T-helper 17 cell (primary cell): ENCODE results near the gene SALL4. TPM values are rescaled to one million over a fixed set of nuclear protein-coding genes. Genes with fewer than 3 reads are reported as not detected.

Experiments used
- ATAC-seq: fragments of 150-1000 bp; cut with Tn5 transposase; 2 replicates; pipeline ENCODE4 v1.10.0; 2021; ENCODE audit warnings: mild to moderate bottlenecking, moderate library complexity
- DNase-seq, 3 donors: peaks; one replicate each; pipeline versions ENCODE4 v3.0.0 to v3.0.0-alpha.2; 2020 to 2021
- H3K9me3 ChIP-seq: one replicate; pipeline ENCODE4 v1.7.0; 2013; ENCODE audit warnings: low read length, mild to moderate bottlenecking; ENCODE audit not compliant: control insufficient read depth, poor library complexity, severe bottlenecking
- H3K27ac Mint-ChIP-seq: one replicate; pipeline ENCODE4 v1.8.0; 2022; ENCODE audit warnings: mild to moderate bottlenecking, moderate library complexity, mixed read lengths
- H3K27me3 Mint-ChIP-seq: one replicate; pipeline ENCODE4 v1.8.0; 2022; ENCODE audit warnings: mixed read lengths
- H3K36me3 Mint-ChIP-seq: one replicate; pipeline ENCODE4 v1.8.0; 2022; ENCODE audit warnings: low read depth, mixed read lengths
- H3K4me1 Mint-ChIP-seq: one replicate; pipeline ENCODE4 v1.8.0; 2022; ENCODE audit warnings: mild to moderate bottlenecking, mixed read lengths
- H3K4me3 Mint-ChIP-seq: one replicate; pipeline ENCODE4 v1.8.0; 2022; ENCODE audit warnings: mild to moderate bottlenecking, moderate library complexity, mixed read lengths
- total RNA-seq, 4 donors: library from RNA in 2 of 4; stranded (reverse) in 2 of 4; gene quantifications; one replicate each; pipeline ENCODE4 v1.2.3 and lab custom pipeline; 2022 to 2026

SALL4 gene
- total RNA-seq, 2 donors from 2014 or later: 0.16 to 0.32 TPM

- no peak for ATAC-seq
- no peak for DNase-seq
- peaks cover 31% of the 10 kb centered on the region for H3K27me3 Mint-ChIP-seq
- H3K4me3 Mint-ChIP-seq: no peak overlapping the region
- H3K36me3 Mint-ChIP-seq: no peaks in the 10 kb centered on the region
- peaks cover 5% of the 10 kb centered on the region for H3K4me1 Mint-ChIP-seq
- H3K27ac Mint-ChIP-seq: no peak overlapping the region
- H3K9me3 ChIP-seq: no peaks in the 10 kb centered on the region
Observed at GRCh38 chr20:51735728-51736600, 66.4 kb downstream of the SALL4 start.

DNA sequence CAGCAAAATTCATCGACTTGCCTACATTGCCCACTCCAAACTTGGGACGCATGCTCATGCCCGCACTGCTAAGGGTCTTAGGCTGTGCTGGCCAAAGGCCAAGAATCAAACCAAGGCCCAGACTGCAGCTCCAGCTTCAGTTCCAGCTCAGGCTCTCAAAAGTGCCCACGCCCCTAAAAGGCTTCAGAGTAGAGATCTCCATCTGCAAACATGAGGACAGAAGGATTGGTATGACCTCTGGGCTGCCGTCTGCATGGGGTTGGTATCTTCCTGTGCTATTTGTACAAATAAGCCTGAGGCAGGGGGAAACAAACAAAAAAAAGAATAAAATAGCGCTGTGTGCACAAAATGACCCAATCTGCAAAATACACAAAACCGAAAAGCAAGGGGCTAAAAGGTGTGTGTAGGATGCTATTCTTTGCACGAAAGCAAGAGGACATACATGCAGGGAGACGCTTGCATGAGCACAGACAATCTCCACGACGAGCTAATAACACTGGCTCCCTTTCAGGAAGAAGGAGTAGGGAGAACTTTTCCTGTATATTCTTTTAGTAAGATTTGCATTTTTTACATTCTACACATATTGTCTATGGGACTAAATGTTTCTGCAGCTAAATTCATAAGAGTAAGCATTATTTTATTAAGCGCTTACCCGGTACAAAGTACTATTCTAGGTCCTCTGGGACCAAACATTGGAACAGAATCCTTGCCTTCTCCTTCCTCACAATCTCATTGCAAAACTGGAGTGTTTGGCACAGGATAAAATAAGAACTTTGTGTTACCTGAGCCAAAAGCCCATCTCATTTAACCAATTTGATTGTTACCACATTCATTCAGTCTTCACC lies 67.2 kb downstream of the SALL4 start:
- Mint-ChIP-seq H3K27me3 (peaks cover 31% of the 10 kb centered on the region), H3K27ac (no peak overlapping the region), H3K4me1 (peaks cover 5% of the 10 kb centered on the region), H3K4me3 (no peak overlapping the region), H3K36me3 (no peaks in the 10 kb centered on the region)
- H3K9me3 ChIP-seq: no peaks in the 10 kb centered on the region
- ATAC-seq (no peak), DNase-seq (no peak)

- DNase-seq: no peak
- Mint-ChIP-seq H3K4me1 (peaks cover 5% of the 10 kb centered on the region), H3K27ac (no peak overlapping the region), H3K27me3 (peaks cover 24% of the 10 kb centered on the region), H3K36me3 (no peaks in the 10 kb centered on the region), H3K4me3 (no peak overlapping the region)
- no peaks in the 10 kb centered on the region for H3K9me3 ChIP-seq
- no peak for ATAC-seq
Observed at GRCh38 chr20:51733070-51733469, 69.3 kb downstream of the SALL4 start.

Other genes starting within 250 kb of the SALL4 start
- 1 to 10 TPM in 1 of 2 donors, under 1 TPM in 1; 0.15 to 4.2 TPM for gene ATP9A, start 34.1 kb downstream of the SALL4 start, total RNA-seq